GM19395 (cell line): ENCODE measurements around the gene SRSF8.
"Not testable (repeated sequence)": the region's sequence is repeated elsewhere in the genome, so short reads cannot be mapped to it uniquely, and the experiment has no call there.

ENCODE experiments used
- ATAC-seq: cut with Tn5 transposase; IDR thresholded peaks from one replicate; pipeline ENCODE4 v1.9.1; 2021; ENCODE audit warnings: mild to moderate bottlenecking, moderate library complexity; ENCODE audit not compliant: unreplicated experiment

The SRSF8 gene

DNA sequence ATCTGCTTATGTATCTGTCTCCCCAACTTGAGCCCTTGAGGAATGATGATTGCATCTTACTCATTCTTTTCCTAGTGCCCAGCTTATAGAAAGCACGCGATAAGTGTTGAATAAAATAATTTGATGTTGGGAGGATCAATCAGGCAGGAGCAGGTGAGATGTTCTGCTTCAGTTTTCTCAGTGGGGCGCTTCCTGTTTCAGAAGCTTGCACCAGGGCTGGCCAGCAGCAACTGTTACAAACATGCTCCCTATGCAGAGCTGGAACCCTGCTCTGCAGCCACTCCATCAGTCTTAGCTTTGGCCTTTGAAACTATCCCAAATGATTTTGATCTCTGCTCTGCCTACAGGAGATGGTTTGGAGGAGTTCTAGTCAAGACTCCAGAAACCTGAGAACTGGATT, 26.8 kb downstream of the SRSF8 start:
- no peak for ATAC-seq

GRCh38 chr11:95095858-95096587, 29.3 kb downstream of the SRSF8 start:
- peak; percentile 89 for ATAC-seq

- ATAC-seq, result no peak
Measured at GRCh38 chr11:95097209-95097608, 30.5 kb downstream of the SRSF8 start.

DNA sequence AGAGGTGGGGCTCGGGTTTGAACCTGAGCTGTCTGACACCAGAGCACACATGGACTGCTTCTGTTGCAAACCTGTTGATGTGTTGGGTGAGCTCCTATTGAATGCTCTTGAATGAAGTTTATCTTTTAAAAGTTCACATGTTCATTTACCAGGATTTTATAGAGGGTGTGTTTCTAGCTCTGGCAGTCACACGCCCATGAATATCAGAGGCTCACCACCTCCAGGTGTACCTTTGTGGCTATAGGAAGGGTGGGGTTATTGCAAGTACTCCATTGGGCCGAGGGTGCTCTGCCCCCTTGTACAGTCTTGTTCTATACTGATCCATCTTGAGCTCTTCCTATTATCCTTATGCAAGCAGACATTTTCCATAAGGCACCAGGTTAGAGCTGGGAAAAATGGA, 32.1 kb downstream of the SRSF8 start:
- ATAC-seq, result no peak

DNA sequence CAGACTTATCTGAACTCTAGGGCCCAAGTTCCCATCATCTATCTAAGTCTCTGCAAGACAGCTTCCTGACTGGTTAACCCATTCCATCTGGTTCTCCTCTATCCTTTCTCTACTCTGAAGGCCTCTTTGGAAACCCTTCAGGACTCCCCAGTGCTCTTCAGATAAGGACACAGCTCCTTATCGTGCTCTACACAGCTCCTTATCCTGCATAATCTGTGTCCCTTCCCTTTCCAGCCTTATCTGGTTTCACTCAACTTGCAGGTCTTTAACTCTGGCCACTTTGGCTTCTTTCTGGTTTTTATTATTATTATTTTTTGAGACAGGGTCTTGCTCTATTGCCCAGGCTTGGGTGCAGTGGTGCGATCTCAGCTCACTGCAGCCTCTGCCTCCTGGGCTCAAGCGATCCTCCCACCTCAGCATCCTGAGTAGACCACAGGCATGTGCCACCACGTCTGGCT, 33.5 kb downstream of the SRSF8 start:
- no peak for ATAC-seq

GRCh38 chr11:95100856-95101507, 34.3 kb downstream of the SRSF8 start:
- ATAC-seq, result no peak

GRCh38 chr11:95101935-95102334, 35.2 kb downstream of the SRSF8 start:
- no peak for ATAC-seq

- ATAC-seq, result no peak
Measured at GRCh38 chr11:95102733-95103132, 36.0 kb downstream of the SRSF8 start.

GRCh38 chr11:95103701-95104100, 37.0 kb downstream of the SRSF8 start:
- no peak for ATAC-seq

DNA sequence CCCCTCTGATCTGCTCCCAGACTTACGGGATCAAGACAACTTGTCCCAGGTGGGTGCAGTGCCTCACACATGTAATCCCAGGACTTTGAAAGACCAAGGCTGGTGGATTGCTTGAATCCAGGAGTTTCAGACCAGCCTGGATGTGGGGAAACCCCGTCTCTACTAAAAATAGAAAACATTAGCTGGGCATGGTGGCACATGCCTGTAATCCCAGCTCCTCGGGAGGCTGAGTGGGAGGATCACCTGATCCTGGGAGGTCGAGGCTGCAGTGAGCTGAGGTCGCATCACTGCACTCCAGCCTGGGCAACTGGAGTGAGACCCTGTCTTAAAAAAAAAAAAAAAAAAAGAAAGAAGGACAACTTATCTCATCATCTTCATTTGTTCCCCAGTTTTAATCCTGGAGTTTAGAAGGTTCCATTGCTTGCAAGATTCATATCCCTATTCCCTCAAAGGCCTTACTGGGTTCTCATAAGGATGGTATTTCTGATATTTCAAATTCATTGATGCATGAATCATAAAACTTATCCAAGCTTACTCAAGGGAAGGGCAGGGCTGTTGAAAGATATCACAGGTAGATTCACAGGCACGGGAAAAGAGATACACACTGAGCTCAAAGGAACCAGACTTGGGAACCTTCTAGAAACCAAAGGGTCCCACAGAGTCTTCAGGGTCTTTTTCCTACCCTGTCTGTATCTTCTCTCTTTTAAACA, 37.6 kb downstream of the SRSF8 start:
- ATAC-seq, result no peak

DNA sequence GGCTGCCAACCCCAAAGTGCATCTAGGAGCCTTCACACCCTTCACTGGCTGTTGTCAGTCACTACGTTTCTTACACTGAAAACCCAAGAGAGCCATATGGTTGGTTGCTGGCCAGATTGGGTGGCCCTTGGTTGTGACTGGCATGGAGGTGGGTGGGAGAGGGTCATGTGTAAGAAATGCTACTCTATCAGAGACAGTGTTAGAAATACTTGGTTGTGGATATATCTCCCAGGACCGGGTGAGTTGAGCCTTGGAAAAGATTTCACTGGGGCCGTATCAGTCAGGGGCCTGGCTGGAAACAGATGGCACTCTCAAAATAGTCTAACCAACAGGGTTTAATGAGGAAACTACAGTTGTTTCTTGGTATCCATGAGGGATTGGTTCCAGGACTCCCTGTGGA, 38.1 kb downstream of the SRSF8 start:
- no peak for ATAC-seq

- ATAC-seq, result no peak
Measured at GRCh38 chr11:95108159-95108611, 41.5 kb downstream of the SRSF8 start.

GRCh38 chr11:95108671-95109551, 42.2 kb downstream of the SRSF8 start:
- no peak for ATAC-seq

DNA sequence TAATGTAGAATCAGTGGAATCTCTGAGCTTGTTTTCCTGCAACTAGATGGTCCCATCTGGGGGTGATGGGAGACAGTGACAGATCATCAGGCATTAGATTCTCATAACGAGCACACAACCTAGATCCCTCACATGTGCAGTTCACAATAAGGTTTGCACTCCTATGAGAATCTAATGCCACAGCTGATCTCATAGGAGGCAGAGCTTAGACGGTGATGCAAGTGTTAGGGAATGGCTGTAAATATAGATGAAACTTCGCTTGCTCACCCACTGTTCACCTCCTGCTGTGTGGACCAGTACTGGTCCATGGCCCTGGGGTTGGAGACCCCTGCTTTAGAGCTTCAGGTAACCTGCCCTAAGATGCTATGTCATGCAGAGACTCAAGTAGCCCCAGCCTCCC, 44.8 kb downstream of the SRSF8 start:
- not testable (repeated sequence) for ATAC-seq

DNA sequence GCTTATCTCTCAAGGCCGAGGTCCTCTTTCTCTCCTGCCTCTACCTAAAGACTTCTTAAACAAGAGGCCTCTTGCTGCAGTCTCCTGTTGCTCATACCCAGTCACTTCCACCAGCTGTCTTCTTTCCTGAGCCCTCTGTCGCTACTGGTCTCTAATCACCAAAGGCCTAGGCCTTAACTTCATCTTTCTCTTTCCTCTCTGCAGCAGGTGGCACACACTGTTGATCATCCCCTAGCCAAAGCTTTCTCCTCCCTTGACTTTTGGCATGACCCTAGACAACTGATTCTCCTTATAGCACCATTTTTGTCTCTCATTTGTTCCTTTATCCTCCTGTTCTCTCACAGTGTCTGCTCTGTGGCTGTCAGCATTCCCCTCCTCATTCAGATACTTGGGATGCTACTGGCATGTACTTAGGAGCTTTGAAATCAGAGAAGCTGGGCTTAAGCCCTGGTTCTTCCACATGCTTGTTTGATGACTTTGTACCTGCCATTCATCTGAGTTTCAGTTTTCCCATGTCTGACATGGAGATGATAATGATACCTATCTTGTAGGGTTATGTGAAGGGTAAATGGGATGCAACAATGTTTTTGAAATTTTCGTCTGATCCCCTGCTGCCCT, 45.3 kb downstream of the SRSF8 start:
- ATAC-seq, result no peak

GRCh38 chr11:95115597-95115996, 48.9 kb downstream of the SRSF8 start:
- no peak for ATAC-seq

GRCh38 chr11:95119361-95120060, 52.8 kb downstream of the SRSF8 start:
- no peak for ATAC-seq
